ENCODE results near the gene C15orf62.

C15orf62 gene
- 2.8 reads per million, percentile 9 among the genes with 10 or more reads in this experiment for total RNA-seq

- DNase-seq, result peak; percentile 42
Observed at GRCh38 chr15:40769274-40770146, at the start of gene C15orf62. C15orf62 (plus strand) TSS chr15:40769980; CDS start chr15:40770496, 516 bp downstream.

DNA sequence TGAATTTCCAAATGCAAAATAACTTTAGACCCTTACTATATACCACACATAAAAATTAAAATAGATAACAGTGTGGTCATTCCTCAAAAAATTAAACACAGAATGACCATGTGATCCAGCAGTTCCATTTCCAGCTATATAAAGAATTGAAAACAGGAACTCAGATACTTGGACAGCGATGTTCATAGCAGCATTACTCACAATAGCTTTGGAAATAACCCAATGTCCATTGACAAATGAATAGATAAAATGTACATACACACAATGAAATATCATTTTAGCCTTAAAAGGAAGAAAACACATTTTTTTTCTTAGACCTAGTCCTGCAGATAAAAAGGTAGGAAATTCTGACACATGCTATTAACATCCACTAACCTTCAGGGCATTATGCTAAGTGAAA, 48.1 kb upstream of the C15orf62 start:
- DNase-seq, result no peak

DNA sequence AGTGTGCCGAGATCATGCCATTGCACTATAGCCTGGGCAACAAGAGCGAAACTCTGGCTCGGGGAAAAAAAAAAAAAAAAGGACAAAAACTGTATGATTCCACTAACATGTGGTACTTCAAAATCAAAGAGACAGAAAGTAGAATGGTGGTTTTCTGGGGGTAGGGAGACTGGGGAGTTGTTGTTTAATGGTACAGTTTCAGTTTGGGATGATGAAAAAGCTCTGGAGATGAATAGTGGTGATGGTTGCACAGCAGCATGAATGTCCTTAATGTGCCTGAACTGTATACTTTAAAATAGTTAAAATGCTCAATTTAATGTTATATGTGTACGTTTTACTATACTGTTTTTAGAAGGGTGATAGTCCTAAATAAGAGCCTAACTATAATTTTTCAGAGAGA, 47.4 kb upstream of the C15orf62 start:
- no peak for DNase-seq

DNA sequence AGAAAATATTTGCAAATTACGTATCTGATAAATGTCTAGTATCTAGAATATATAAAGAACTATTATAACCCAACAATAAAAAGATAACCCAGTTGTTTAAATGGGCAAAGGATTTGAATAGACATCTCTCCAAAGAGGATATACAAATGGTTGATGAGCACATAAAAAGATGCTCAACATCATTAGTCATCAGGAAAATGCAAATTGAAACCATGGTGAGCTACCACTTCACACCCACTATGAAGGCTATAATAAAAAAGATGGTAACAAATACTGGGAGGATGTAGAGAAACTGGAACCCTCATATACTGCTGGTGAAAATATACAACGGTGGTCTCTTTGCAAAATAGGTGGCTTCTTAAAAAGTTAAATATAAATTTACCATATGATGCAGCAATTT, 46.8 kb upstream of the C15orf62 start:
- DNase-seq, result no peak

- DNase-seq, result no peak
Observed at GRCh38 chr15:40723919-40724318, 45.9 kb upstream of the C15orf62 start.

DNA sequence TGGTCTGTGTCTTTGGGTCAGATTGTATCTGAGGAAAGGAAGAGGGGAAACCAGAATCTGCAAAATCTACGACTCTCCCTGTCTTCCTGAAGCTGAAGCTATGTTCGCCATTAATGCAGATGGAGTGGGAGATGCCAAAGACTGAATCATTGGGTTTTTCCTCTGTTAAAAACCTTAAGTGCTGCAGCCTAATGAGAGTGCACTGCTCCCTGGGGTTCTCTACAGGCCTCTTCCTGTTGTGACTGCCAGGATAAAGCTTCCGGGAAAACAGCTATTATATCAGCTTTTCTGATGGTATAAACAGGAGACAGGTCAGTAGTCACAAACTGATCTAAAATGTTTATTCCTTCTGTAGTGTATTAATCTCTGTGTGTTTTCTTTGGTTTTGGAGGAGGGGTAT, 38.7 kb upstream of the C15orf62 start:
- no peak for DNase-seq

- DNase-seq, result no peak
Observed at GRCh38 chr15:40736575-40736974, 33.2 kb upstream of the C15orf62 start.

GRCh38 chr15:40737048-40737447, 32.7 kb upstream of the C15orf62 start:
- DNase-seq, result no peak

DNA sequence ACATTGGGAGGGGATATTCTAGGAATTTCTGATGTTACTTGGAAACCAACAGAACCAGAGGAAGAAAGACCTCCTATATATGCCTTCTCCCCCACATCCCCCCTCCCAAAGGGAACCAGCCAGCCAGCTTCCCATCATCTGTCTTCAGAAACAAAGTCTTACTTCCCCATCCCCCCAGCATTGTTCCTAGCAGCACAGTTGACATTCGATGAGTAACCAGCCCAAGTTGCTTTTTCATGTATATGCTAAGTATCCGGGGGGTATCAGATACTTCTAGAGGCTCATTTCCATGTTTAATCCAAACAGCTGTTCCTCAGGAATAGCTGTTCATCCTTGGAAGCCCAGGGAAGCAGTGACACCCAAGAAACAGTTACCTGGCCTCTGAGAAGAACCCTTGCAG, 30.7 kb upstream of the C15orf62 start:
- no peak for DNase-seq

DNA sequence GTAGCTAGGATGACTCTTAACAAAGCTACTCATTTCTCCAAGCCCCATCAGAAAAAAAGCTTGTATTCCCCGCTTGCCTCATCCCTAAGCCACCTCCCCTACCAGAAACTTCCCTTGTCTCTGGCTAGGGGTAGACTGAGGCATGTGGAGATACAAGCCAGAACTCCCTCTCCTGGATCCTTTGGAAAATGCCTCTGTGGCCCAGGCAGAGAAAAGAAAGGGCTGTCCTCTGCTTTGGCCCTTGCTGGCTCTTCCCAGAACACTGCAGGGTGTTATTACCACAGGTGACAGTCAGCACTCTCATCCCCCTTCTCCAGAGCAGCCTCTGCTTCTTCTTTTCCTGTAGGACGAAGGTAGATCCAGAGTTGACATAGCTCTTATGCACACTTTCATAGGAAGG, 29.9 kb upstream of the C15orf62 start:
- no peak for DNase-seq

GRCh38 chr15:40743485-40743901, 26.3 kb upstream of the C15orf62 start:
- no peak for DNase-seq

GRCh38 chr15:40743921-40744814, 25.6 kb upstream of the C15orf62 start:
- DNase-seq, result peak; percentile 47

DNA sequence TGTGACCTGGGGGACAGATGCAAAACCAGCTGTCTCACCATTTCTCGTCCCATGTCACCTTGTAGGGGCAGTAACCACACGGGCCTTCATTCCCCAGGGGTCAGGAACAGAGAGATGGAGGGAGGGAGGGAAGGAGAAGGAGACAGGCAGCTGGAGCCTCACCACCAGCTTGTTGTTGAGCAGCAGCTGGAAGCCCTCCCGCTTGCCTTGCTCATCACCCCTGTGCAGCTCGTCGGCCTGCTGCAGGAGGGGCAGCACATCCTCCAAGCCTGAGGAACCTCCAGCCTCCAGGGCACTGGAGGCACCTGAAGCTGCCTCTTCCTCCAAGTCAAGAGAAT, 25.0 kb upstream of the C15orf62 start:
- DNase-seq, result no peak

GRCh38 chr15:40746916-40747418, 22.8 kb upstream of the C15orf62 start:
- no peak for DNase-seq

- no peak for DNase-seq
Observed at GRCh38 chr15:40747685-40748631, 21.8 kb upstream of the C15orf62 start.

- no peak for DNase-seq
Observed at GRCh38 chr15:40749151-40749630, 20.6 kb upstream of the C15orf62 start.

- DNase-seq, result no peak
Observed at GRCh38 chr15:40750885-40751284, 18.9 kb upstream of the C15orf62 start.

DNA sequence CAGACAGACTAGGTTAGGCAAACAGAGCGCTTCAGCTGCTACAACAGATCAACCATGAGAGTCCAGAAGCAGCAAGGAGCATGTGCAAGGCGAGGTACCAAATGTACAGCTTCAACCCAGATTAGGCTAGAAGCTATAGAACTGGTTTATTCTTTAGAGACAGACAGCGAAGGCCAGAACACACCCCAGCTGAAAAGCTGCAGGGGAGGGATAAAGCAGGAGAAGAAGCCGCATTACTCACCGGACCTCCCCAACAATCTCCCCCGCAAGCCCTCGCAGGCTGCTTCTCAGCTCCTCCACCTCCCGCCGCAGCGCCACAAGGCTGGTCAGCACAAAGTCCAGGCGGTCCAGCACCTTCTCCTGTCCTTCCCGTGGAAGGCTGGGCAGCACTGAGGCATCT, 18.0 kb upstream of the C15orf62 start:
- DNase-seq, result no peak

- DNase-seq, result no peak
Observed at GRCh38 chr15:40754574-40754882, 15.3 kb upstream of the C15orf62 start.

DNA sequence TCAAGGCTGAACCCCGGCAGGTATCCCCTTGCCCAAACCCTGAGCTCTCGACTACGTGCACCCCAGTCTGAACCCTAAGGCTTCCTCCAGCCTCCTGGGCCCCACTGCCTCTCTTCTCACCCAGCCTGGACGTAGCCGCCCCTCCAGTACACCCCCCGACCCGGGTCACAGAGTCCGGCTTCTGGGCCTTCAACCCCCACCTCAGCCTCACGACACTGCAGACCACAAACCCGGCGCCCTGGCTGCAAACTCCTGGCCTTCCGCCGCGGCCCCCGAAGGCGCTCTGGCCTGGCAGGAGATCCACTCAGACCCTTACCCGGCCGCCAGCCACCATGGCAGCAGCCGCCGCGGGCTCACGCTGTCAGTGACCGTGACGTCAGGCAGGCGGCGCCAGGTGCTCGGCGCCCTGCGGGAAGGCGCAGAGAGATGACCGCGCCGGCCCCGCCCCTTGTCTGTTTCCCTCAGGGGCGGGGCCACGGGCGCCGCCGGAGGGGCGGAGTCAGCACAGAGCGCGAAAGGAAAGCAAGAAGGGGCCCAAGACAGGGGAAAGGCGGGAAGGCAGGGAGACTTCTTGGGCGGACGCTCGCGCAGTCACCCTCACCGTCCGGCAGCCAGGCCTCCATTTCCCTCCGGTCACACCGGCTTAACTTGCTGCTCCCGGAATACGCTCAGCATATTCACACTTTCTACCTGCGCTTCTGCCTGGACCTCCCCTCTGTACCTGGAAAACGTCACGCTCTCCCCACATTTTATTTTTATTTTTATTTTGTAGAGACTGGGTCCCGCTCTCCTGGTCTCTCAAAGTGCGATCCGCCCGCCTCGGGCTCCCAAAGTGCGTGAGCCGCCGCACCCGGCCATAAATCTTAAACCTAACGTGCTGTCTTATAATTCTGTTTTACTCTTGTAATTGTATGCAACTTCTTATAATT, 14.6 kb upstream of the C15orf62 start, which contains the start of gene RMDN3:
Gene RMDN3 (minus strand): TSS at position 372 of the 929 bp plus-strand sequence. CDS start 471 bp downstream, outside the sequence.
- DNase-seq, result peak; percentile 91

GRCh38 chr15:40755812-40756208, 14.0 kb upstream of the C15orf62 start:
- no peak for DNase-seq
